ENCODE results near the gene MAPK8IP3.

GRCh38 chr16:1757714-1758461 is 51.9 kb downstream of the MAPK8IP3 start:
- no peak for TF ChIP-seq CTCF (IDR thresholded peaks at IDR 0.05)
- no peak for TF ChIP-seq EZH2 (IDR thresholded peaks at IDR 0.05; ENCODE audit: borderline replicate concordance, insufficient read depth, low read depth, low read length, poor library complexity, severe bottlenecking)
